Fibroblast of skin of abdomen (primary cell): Measurements from ENCODE around the gene HS3ST2.
A peak's percentile ranks its signal among the peaks of the same experiment; 100 is the strongest.
"Not testable (repeated sequence)": the region's sequence is repeated elsewhere in the genome, so short reads cannot be mapped to it uniquely, and the experiment has no call there.

ENCODE experiments used
- DNase-seq: peaks from one replicate; pipeline ENCODE4 v3.0.0-alpha.2; 2013

The HS3ST2 gene

DNA sequence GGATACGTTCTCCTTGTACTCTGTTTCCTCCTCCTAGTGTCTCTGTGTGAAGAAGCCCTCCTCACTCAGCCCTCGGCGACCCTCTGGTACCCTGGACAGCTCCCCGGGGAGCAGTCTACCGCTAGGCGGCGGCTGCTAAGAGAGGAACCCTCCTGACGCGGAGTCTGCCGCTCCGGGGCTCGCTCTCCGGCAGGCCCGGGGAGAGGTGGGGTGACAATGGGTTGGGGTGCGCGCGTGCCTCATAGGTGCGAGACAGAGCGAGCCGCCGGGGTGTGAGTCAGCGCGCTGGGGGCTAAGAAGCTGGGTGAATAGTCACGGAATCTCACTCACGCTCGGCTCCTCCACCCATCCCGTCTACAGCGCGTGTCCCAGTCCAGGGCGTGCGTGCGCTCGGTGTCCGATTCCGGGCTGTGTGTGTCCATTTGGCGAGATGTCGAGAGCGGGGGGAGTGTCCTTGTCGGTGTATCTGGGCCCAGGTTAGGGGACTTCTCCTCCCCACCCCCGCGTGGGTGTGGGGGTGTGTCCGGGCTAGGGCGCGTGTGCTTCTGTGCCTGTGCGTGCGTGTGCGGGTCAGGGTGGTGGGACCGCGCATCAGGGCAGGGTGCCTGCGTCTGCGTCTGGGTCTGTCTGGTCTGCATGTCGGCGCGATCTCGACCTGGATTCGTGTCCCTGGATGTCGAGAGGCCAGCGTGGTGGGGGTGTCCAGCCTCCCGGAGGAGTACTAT lies 577 bp upstream of the HS3ST2 start:
- DNase-seq: peak; percentile 53

DNA sequence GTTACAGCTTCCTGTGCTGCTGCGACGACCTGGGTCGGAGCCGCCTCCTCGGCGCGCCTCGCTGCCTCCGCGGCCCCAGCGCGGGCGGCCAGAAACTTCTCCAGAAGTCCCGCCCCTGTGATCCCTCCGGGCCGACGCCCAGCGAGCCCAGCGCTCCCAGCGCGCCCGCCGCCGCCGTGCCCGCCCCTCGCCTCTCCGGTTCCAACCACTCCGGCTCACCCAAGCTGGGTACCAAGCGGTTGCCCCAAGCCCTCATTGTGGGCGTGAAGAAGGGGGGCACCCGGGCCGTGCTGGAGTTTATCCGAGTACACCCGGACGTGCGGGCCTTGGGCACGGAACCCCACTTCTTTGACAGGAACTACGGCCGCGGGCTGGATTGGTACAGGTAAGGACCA lies 746 bp downstream of the HS3ST2 start:
- DNase-seq: no peak

DNA sequence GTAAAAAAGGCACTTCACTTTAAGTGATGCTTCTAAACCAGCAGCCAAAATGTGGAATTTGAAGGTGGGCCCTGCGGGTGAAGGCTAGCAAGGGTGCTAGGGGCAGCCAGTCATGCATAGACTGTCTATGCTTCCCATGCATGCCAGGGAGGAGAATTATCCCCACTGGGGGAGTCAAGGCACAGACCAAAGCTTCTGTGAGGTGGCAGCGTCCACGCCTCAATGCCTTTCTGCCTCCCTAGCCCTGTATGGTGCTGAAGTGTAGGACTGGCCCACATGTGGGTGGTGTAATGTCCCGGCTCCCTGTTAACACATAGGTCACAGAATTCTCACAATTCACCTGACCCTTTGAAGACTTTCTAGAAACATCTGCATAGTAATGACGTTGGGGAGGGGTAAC lies 1.9 kb downstream of the HS3ST2 start:
- no peak for DNase-seq

DNA sequence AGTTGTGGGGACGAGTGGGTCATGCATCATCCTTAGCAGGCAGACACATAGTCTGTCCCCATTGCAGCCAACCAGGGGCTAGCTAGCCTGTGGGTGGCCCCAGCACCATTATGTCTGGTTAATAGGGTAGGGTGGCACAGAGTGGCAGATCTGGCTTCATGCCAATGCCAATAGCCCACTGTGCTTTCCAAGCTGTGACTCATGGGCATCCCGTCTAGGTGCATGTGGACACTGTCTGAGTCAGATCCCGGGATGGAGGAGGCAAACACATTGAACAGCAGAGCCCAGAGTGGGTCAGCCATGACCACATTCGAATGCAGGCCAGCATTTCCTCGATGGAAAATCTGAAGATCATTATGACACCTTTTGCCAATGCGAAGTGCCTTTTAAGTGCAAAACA lies 2.5 kb downstream of the HS3ST2 start:
- DNase-seq: no peak

DNA sequence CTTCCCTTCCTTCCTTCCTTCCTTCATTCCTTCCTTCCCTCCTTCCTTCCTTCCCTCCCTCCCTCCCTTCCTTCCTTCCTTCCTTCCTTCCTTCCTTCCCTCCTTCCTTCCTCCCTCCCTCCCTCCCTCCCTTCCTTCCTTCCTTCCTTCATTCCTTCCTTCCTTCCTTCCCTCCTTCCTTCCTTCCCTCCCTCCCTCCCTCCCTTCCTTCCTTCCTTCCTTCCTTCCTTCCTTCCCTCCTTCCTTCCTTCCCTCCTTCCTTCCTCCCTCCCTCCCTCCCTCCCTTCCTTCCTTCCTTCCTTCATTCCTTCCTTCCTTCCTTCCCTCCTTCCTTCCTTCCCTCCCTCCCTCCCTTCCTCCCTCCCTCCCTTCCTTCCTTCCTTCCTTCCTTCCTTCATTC lies 4.8 kb downstream of the HS3ST2 start:
- not testable (repeated sequence) for DNase-seq

DNA sequence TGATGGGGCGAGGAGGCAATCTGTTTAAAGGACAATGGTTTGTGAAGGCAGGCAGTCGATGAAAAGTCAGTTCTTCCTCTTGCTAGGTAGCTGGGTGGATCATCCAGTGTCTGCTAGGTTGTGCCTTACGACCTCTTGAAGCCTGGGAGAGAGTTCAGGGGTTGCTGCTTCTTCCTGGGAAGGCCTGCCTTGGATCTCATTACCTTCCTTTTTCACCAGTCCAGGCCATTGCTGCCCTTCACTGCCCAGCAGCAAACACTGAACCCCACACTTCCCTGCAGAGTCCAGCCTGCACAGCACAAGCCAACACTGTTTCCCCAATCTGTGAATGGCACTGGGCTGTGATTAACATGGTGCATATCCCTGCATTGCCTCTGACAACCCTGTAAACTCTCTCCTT lies 24.7 kb downstream of the HS3ST2 start:
- DNase-seq: no peak

DNA sequence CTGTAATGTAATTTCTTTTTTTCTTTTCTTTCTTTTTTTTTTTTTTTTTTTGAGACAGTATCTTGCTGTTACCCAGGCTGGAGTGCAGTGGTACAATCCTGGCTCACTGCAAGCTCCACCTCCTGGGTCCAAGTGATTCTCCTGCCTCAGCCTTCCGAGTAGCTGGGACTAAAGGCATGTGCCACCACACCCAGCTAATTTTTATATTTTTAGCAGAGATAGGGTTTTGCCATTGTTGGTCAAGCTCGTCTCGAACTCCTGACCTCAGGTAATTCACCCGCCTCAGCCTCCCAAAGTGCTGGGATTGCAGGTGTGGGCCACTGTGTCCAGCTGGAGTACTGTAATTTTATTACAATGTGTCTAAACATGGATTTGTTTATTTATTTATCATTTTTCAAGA lies 28.1 kb downstream of the HS3ST2 start:
- not testable (repeated sequence) for DNase-seq

DNA sequence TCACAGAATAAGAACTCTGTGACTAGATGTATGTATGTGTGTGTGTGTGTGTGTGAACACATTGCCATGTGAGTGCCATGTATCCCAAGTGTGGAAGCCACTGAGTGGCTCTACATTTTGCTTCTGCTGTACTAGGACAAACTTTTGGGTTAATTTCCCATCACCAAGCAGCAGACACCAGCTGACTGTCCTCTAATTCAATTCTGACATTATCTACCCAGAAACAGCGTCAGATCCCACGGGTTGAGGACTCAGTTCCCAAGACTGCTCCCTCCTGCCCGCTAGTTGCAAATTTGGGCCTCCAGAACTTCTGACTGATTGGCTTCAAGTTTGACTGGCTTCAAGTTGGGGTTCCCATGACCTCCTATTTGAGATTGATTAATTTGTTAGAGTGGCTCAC lies 29.2 kb downstream of the HS3ST2 start:
- DNase-seq: no peak

DNA sequence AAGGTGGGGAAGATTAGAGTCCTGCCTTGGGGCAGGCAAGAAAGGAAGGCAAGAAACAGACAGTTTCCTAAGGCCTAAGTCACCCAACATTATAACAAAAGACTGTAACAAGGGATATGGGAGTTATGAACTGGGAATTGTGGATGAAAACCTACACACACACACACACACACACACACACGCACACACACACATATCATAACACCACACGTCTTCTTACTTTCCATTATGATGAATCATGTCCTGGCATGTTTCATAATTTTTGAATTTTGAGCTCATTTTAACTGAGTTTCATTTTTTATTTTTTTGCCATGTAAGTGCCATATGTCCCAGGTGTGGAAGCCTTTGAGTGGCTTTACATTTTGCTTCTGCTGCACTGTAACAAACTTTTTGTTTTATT lies 29.9 kb downstream of the HS3ST2 start:
- DNase-seq: no peak

DNA sequence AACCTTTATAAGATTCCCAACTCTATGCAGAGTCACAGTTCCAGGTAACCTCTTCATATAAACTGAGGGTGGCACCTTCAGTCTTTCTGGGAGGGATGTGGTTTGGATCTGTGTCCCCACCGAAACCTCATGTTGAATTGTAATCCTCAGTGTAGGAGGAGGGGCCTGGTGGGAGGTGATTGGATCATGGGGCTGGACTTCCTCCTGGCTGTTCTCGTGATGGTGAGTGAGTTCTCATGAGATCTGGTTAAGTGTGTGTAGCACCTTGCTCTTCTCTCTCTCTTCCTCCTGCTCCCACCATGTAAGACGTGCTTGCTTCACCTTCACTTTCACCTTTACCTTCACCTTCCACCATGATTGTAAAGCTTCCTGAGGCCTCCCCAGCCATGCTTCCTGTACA lies 30.5 kb downstream of the HS3ST2 start:
- no peak for DNase-seq

DNA sequence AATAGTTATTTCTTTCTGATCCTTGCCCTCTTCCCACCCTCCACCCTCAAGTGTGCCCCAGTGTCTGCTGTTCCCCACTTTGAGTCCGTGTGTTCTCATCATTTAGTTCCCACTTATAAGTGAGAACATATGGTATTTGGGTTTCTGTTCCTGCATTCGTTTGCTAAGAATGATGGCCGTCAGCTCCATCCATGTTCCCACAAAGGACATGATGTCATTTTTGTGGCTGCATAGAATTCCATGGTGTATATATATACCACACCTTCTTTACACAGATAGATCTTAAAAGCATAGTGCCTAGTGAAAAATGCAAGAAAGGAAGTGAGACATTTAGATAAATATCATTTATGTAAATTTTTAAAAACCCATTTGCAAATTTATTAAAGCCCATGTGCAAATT lies 33.1 kb downstream of the HS3ST2 start:
- no peak for DNase-seq

DNA sequence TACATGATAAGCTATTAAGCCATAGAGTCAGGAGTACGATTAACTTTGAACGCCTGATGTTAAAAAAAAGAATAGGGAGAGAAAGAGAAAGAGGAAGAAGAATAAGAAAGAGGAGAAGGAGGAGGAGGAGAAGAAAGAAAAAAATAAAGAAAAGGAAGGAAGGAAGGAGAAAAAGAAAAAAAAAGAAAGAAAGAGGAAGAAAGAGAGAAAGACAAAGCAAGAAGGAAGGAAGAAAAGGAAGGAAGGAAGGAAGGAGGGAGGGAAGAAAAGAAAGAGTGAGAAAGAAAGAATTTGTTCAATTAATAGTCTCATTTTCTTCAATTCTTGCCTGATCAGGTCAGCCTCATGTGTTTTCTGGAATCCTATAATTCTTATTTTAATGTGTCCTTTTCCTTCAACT lies 33.7 kb downstream of the HS3ST2 start:
- no peak for DNase-seq

DNA sequence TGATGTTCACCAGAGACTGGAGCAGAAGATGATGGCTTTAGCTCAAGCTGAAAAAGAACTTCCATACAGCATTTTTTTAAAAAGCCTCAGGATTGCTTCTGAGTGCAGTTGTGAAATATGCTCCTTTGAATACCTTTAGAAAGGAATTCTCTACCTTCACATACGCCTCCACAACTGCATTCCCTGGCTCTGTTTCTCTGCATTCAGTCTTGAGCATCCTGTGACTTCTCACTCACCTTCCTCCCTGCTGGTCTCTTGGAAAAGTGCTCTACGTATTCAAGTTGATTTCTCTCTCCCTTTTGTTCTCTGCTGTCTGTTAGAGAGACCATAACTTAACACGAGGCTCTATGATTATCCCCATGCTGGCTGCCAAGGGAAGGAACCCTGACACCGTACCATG lies 34.5 kb downstream of the HS3ST2 start:
- no peak for DNase-seq

DNA sequence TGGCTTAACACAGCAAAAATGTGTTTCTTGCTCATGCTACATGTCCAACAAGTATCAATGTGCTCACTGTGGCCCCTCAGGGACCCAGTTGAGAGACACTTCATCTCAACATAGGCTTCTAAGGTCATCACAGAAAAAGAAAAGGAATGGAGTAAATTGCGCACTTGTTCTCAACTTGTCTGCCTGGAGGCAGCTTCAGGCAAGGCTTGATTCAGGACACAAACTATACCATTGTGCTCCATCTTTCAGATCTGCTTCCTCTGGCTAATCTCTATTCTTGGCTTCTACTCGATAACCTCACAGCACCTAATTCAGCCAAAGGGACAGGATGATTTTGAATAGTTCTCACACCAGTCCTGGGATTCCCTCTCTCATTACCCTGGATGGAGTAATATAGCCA lies 35.6 kb downstream of the HS3ST2 start:
- no peak for DNase-seq

DNA sequence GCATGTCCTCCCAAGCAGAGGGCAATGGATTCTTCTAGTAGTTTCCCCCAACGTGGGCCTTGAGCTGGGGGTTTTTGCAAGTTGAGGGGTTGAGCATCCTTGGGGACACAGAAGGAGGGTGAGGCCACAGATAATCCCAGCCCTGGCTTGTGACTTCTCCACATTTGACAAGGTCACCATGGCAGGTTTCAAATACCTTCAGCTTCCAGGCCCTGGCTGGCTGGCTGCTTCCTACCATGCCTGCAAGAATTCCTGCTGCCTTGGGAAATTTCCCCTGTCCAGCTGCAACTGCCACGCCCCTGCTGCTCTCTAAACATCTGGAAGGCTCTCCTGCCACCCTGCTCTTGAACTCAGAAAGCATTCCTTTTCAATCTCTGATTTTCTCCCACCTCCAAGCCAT lies 41.3 kb downstream of the HS3ST2 start:
- no peak for DNase-seq

DNA sequence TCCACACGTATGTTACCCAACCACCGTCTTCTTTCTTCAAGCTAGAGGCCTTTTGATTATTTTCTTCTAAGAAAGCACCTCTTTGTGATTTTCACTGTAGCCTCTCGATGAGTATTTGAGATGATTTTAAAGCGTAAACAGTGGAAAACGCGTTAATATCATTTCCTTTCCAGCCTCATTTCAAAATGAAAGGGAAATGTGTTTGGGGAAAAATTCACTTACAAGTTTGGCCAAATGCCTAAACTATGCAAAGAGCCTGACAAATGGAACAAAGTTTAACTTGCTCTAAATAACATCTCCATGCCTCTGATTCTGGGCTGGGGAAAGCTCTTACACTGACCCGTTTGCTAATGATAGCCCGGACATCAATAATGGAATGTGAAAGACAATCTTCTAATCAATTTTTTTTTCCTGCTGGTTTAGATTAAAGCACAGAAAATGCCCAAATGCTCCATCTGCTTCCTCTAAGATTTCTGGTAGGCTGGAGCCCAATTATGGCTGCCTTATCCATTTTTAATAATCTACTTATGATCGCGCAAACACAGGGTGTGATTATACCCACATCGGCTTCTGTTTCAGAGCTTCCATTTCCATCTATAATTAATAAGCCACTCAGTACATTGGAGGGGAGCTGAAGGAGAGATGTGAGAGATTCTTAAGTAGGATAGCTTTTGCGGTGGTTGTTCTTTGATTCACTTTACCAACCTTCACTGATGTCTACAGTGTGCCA lies 43.5 kb downstream of the HS3ST2 start:
- no peak for DNase-seq

DNA sequence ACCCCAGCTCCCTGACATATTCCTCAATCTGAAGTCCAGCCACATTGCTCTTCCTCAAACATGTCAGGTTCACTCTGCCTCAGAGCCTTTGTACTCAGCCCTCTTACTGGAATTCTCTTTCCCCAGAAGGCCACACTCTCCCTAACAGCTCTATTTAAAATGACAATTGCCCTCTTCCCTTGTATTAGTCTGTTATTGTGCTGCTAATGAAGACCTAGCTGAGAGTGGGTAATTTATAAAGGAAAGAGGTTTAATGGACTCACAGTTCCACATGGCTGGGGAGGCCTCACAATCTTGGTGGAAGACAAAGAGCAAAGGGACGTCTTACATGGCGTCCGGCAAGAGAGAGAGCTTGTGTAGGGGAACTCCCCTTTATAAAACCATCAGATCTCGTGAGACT lies 46.0 kb downstream of the HS3ST2 start:
- no peak for DNase-seq

DNA sequence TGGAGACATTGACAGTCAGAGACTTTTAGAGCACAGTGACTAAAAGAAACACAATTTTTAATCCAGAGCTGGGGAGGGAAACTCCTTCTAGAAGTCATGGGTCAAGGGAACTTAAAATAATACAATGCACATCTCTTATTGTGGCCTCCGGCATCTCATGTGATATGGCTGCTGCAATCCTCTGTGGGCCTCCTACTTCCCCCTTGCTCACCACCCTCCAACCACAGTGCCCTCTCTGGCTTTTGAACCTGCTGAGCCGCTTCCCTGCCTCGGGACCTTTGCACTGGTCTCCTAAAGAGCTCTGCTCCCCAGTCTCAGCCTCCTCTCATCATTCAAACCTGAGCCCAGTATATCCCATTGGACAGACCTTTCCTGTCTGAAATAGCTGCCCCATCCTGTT lies 47.6 kb downstream of the HS3ST2 start:
- no peak for DNase-seq

DNA sequence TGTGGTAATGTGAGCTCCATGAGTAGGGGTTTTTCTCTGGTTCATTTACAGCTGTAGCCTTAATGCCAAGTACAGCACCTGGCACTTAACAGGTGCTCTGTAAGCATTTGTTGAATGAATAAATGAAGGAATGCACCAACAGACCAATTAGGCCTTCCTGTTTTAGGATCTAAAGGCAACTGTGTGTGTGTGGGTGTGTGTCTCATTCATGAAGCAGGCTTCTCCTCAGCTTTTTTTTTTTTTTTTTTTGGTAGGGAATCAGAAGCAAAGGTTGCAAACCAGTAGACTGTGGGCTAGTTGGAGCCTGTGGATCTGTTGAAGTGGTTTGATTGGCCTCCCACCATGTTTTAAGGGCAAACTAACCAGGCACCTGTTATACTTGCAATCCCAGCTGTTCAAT lies 48.1 kb downstream of the HS3ST2 start:
- DNase-seq: no peak

DNA sequence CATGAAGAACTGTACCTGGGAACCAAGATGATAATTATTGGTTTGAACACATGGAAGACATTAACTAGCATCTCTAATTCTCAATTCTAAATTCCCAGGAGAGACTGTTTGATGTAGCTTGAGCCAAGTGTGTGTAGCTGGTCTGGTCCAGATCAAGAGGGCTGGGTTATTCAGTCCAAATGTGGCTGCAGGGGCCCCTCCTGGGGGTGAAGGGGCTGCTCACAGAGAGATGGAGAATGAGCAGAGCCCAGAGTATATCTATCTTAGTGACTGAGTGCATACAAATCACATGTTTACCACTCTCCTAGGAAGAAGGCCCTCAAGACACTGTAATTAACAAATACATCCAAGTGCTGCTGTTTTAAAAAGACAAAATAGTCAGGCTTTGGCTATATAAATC lies 50.4 kb downstream of the HS3ST2 start:
- no peak for DNase-seq

DNA sequence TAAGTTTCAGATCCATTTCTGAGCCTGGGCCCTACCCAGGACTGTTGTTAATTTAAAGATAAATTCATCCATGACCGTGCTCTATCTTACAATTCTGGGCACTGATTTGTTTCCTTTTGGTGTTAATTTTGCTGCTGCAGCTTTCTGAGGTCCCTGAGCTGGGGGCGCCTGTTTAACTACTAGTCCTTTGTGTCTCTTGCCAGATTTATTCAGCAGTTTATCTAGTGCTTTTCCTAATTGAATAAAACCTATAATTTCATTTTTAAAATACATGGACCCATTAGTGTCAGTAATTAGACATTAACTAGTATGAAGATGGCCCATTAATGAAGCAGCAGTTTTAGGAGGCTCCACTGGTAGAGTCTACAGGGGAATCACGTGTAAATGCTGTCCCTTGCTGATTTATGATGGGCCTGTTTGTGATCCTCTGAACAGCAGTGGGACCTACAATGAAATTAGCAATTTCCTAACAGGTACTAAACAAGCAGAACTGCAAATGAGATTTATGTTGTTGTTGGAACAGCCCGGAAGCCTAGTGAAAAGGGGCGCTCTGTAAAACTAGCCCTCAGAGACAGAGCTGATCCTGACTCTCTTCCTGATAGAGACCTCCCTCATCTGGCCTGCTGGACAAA lies 54.7 kb downstream of the HS3ST2 start:
- DNase-seq: no peak

DNA sequence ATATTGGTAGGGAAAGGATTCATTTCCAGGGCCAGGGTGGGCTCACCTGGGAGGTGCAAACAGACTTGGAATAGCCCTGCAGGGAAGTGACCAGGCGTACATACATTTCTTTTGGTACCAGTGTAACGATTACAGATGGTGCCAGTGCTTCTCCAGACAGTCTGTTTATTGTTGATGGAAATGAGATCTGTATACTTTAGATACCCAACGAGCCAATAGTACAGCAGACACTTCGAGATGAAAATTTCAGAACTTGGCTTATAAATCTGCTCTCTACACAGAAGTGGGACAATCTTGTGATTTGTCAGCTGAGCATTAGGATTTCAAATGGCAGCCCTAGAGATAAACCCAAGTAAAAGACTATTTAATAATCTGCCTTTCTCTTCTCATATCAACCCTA lies 57.9 kb downstream of the HS3ST2 start:
- DNase-seq: no peak

DNA sequence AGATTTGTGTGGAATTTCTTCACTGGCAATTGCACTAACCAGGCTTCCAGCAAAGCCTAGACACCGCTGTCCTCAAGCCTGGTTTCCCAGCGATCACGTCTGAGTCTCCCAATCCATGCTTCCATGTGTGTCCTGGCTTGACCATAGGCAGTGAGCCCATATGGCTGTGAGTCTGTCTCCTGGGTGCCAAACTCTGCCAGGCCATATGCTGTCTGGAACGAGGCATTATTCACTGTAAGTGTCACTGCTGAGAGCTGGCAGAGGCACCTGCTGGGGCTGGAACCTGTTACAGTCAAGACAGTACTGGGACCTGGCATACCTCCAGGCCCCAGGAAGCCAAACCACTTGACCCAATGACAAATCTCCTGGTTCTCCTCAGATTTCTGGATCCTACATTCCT lies 60.4 kb downstream of the HS3ST2 start:
- DNase-seq: no peak

DNA sequence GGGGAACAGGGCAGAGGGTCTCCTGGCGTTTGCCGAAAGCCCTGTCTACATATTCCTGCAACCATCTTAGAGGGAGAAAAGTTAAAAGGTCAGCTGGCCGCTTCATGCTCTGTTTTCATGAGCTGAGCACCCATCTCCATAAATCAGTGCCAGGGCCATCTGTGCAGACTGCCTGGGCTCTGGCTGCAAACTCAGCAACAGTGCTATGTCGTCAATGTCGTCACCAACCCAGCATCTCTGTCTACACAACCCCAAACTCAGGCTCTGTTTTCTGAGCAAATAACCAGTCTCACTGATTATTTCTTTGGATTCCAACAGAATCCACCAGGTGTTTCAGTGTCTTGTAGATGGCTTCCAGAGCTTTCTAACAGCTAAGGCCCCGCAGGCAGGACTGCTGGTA lies 65.0 kb downstream of the HS3ST2 start:
- no peak for DNase-seq
